ELR (cell line): ENCODE measurements around the gene HSD11B1.
A peak's percentile ranks its signal among the peaks of the same experiment; 100 is the strongest.
"Not testable (repeated sequence)": the region's sequence is repeated elsewhere in the genome, so short reads cannot be mapped to it uniquely, and the experiment has no call there.

Experiments
- DNase-seq: peaks from one replicate; pipeline ENCODE4 v3.0.0-alpha.2; 2015; ENCODE audit warnings: low read depth

HSD11B1 gene

DNA sequence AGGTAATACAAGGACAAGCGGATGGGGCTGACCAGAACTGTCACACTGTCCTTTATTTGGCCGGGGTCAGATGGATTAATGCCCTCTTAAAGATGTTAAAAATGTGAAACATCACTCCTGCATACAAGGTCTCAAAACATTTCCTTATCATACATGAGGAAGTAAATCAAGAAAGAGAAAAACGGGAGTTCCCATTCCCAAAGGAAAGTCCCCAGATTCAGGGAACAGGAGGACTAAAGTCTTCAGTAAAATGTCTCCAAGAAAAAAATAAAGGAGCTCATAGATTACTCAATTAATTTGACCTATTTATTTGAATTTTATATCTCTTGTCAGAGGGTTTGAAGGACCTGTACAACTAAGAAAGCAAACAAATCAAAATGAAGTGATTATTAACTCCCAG is 13.4 kb upstream of the HSD11B1 start:
- DNase-seq = no peak

DNA sequence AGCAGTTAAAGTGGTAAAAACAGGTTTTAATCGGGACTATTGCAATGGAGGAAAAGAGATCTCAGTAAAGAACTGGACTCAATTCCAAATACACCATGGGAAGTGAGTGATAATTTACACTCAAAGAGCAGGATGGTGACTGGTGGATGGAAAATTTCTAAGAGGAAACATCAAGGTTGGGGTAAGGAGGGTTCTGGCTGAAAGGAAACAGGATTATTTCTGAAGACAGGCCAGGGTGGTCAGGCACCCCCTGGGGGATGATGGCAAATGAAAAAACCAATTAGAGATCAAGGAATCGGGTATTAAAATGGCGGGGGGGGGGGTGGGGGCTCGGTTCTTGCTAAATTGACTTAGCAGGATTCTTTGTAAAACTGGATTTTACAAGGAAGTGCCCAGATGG is 12.3 kb upstream of the HSD11B1 start:
- peak; percentile 38 for DNase-seq

DNA sequence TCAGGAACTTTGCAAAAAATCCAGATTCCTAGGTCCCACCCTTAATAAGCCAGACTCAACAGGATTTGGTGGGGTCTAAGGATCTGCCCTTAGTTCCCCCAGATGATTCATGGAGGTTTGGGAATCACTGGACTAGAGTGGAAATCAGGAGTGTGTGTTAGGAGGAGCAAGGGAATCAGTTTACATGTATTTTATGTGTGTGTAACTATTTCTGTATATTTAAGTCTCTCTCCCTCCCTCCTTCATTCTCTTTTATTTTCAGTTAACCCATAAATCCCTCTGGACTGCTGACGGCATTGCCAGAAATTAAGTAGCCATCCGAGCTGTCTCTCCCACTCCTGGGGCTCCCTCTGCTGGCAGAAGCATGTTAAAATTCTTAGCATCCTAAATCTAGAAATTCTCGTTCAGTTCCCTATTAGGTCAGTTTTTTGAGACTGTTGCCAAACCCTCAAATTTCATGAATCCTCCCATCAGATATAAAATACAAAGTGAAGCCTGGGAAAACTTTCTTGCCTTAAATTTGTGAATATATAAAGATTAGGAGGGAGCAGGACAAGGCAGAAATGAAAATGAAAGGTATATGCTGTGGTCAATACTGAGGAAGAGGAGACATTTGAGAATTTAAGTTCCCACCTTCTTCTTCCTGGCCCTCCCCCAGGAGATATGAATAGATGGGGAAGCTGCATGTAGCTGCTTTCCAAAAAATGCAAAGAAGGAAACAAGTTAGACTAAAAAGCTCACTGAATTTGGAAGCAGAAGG is 11.7 kb upstream of the HSD11B1 start:
- peak; percentile 91 for DNase-seq

DNA sequence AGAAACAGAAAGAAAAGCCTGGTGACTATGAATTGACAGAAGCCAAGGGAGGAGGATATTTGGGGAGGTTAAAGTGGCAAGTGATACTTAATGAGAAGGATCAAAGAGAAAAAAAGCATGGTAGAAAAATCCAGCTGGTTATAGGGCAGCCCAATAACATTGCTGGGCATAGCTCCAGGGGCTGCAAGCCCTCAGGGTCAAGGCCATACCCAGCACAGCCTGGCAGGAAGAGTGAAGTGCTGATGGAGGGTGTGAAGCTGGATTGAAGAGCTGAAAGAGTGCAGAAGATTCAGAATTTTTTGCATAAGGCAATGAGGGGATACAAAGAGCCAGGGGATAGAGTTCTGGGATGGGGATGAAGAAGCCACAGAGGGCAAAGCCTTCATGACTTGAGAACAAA is 8.0 kb upstream of the HSD11B1 start:
- DNase-seq = no peak

DNA sequence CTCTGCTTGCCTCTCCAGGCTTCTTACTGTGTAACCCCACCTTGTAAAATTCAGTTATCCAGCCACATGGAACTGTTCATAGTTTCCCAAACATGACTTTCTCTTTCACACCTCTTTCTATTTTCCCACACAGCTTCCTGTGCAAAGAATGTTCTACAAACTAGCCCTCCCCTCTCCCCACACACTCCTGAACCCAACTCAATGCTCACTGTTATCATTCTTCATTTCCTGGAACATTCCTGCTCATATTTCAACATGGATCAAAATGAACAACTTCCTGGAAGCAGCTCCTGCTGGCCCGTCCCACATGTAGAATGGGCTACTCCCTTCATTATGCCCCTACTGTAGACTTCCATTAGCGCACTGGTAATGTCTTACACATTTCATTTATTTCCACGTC is 7.5 kb upstream of the HSD11B1 start:
- DNase-seq = no peak

DNA sequence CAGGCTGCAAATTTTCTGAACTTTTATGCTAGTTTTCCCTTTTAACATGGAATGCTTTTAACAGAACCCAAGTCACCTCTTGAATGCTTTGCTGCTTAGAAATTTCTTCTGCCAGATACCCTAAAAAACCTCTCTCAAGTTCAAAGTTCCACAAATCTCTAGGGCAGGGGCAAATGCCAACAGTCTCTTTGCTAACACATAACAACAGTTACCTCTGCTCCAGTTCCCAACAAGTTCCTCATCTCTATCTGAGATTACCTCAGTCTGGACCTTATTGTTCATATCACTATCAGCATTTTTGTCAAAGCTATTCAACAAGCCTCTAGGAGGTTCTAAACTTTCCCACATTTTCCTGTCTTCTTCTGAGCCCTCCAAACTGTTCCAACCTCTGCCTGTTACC is 4.0 kb upstream of the HSD11B1 start:
- DNase-seq = not testable (repeated sequence)

DNA sequence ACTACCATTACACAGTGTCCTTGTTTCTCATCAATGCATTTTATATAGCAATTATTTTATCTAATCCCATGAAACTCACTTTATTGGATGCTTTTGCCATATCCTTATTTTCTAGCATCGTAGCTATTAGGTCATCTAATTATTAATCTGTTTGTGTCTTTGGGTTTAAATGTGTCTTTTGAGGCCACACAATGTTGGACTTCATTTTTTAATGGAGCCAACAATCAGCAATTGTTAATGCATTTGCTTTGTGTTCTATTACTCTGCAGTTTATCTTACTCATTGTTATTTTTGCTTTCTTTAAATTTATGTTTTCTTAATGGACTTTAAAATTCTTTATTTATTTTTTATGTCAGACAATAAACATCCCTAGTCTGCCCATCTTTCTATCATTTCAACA is 1.8 kb upstream of the HSD11B1 start:
- no peak for DNase-seq

DNA sequence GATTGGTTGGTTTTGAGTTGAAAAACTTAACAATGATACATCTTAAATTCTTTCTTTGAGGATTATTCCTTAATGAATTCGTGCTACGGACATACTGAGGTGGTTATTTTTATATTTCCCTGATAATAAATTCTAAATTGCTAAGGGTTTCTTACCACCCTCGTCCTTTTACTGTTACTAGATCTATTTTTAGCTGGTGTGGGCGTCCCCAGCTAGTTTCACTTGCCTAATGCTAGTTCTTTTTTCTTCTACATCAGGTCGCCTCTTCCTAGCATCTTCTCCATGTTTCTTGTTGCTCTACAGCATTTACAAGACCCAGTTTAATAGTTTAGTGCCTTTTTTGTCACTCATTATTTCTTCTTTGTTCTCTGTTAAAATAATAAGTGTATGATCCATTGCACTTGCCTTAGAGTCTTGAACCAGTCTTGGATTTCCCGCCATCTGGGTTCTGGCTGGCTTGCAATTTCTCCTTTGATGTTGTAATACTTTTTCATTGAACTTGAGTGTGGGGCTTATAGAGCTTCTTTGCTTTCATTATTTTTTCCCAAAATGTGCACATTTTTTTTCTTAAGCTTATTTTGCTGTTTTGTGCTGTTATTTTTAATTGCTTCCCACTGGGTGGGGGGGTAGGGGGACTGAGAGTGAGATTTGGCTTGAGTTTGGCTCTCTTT is 677 bp upstream of the HSD11B1 start:
- DNase-seq = no peak

DNA sequence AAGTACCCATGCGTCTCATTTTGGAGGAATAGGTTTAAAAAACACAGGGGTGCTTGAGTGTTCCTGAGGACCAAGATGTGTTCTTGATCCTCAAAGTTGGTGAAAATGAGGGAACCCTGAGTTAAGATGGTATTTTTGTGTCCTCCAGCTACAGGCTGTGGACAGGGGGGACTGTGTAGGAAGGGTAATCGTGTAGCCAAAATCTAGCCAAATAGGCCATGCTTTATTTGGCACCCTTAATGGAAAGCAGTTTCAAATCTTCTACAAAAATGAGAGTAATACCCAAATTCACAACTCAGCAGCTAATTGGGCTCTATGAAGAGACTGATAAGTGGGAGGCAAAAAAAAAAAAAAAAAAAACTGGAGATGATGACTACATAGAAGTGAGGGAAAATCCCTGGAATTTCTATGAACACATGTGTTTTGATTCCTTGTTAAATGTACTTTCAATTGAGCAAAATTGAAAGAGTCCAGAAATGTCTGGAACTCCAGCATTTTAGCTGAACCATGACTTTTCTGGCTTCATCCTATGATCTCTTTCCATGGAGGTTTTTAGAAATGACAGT is 470 bp downstream of the HSD11B1 start:
- DNase-seq = no peak

DNA sequence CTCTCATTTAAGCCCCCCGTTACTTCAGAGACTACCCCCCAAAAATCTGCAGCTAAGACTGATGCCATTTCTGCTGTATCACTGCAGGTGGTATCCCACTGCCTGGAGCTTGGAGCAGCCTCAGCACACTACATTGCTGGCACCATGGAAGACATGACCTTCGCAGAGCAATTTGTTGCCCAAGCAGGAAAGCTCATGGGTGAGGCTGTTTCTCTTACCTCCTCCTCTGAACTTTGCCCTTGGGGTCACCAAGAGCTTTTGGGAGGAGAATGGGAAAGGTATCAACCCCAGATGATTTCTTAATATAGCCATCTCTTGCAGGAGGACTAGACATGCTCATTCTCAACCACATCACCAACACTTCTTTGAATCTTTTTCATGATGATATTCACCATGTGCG is 2.0 kb downstream of the HSD11B1 start:
- no peak for DNase-seq

DNA sequence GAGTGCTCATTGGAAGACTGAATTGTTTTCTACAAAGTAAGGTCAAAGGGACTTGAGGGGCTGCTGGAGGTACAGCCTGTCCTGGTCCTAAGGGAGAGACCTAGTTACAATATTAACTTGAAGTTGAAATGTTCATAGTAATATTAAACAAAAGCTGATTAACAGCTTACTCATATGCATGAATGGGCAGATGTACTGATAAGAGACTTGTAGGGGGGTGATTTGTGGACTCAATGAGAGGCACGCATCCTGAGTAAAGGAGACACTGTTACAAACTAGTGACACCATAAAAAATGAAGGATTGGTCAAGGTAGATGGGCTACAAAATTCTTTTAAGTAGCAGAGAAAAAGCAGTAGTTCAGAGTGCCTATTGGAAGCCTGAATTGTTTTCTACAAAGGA is 2.7 kb downstream of the HSD11B1 start:
- peak; percentile 84 for DNase-seq

DNA sequence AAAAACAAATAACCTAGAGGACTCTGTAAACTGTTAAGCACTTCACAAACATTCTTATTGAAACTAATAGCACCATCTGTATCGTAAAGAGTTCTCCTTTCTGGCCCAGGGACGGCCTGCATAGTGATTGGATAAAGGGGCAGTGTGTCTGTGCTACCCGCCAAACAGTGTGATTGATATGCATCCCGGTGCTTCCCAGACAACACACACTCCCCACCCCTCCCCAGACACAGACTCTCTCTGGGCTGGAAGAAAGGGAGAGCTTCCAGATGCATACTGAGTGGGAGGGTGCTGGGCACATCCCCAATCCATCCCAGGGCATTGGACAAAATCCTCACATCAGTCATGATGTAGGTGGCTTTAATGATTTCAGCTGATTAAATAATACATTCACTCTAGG is 3.7 kb downstream of the HSD11B1 start:
- DNase-seq = no peak

DNA sequence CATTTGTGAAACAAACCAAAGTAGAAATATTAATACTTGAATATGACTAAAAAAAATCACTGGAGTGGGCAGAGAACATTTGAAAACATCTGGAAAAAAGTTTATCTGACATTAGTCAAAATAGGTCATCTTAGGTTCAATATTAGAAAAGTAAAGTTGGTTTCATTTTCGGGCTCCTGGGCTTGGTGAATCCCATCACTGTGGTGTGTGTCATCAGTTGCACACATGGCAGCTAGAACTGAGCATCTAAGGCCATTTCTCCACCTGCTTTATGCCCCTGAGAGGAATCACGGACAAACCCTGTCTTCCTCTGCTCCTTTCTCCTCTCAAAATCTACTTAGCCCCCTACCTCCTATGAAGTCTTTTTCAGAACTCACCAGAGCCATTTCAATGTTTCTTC is 5.4 kb downstream of the HSD11B1 start:
- DNase-seq = peak; percentile 36

DNA sequence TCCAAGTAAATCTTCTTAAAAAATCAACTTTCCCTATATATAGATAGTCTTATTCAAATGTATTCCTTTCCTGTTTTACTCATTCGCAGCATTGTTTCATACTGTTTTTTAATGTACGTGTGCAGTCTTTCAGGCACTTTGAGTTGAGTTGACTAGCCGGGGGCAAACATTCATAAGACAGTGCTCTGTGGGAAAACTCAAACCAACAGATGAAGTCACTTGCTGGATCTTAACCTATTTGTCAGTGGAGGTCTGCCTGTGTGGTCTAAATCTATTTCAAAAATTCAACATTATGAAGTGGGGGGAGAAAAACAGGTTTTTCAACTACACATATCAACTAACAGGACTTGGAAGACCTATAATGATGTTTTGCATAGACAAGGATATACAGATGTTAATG is 6.2 kb downstream of the HSD11B1 start:
- DNase-seq = no peak

DNA sequence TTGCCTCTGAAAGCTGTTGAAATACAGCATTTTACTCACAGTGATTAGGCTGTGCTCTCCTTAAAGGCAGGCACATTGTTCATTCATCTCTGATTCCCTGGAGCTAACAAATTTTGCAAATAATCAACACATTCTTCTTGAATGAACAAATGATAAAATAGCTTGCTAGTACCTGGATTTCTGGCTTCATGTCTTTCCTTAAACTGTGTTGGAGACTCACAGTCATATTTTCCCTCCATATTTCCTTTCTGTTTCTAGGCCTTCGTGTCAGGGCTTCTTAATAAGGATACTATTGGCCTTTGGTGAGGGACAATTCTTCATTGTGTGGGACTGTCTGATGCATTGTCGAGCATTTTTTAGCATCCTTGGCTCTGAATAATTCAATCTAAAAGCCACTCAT is 9.7 kb downstream of the HSD11B1 start:
- no peak for DNase-seq

DNA sequence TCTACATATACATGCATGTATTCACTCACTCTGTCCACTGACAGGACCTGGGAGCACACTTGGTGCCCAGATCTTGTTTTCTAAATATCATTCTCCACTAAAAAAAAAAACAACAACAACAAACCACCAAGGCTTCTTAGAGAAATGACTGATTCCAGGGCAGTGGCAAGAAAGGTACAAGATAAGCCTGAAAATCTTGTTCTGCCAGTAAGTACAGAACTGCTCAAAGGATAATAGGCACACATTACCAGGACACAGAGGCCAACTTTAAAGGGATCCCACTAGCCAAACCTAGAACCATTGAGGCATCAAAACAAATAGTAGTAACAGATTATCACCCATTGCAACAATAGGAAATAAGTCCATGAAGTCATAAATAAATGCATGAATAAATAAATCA is 10.7 kb downstream of the HSD11B1 start:
- no peak for DNase-seq

DNA sequence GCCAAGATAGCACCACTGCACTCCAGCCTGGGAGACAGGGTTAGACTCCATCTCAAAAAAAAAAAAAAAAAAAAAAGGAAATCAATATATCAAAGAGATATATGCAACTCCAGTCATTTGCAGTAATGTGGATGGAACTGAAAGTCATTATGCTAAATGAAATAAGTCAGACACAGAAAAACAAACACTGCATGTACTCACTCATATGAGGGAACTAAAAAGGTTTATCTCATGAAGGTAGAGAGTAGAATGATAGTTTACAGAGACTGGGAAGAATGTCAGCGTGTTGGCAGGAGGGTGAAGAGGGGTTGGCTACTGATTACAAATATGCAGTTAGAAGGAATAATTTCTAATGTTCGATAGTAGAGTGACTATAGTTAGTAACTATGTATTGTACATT is 13.2 kb downstream of the HSD11B1 start:
- no peak for DNase-seq

DNA sequence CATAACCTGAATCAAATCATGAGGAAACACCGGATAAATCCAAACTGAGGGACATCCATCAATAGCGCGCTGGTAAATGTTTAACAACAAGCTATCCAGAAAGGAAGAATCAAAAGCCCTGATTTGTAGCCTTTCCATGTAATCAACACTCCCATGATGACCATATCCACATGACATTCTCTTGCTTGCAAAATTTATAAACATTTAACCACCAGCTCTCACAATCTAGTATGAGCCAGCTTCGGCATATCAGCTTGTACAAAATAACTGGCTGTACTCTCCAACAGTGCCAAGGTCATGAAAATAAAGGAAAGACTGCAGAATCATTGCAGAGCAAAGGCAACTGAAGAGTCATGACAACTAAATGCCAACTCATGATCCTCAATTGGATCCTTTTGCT is 15.7 kb downstream of the HSD11B1 start:
- no peak for DNase-seq

DNA sequence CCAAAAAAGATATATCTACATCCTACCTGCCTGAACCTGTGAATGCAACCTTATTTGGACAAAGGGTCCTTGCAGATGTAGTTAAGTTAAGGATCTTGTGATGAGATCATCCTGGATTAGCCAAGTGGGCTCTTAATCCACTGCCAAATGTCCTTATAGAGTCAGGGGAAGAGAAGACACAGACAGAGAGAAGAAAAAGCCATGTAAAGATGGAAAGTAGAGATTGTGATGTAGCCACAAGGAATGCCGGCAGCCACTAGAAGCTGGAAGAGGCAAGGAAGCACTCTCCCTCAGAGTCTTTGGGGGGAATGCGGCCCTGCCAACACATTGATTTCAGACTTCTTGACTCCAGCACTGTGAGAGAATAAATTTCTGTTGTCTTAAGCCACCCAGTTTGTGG is 16.2 kb downstream of the HSD11B1 start:
- DNase-seq = no peak

DNA sequence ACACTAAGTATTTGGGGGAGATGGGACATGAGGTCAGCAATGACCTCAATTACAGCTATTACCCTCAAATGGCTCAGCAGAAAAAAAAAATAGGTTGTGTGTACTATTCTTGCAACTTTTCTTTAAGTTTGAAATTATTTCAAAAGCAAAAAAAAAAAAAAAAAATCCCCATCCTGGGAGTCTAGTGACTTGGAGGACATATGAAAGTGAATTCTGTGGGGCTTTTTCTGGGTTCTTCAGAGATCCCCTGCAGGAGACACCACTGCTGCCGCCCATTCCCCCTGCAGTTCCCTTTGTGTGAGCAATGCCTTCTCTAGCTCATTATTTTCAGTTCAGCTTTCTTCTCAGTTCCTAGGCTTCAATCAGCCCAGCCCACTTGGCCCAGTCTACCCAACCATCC is 16.7 kb downstream of the HSD11B1 start:
- DNase-seq = no peak

DNA sequence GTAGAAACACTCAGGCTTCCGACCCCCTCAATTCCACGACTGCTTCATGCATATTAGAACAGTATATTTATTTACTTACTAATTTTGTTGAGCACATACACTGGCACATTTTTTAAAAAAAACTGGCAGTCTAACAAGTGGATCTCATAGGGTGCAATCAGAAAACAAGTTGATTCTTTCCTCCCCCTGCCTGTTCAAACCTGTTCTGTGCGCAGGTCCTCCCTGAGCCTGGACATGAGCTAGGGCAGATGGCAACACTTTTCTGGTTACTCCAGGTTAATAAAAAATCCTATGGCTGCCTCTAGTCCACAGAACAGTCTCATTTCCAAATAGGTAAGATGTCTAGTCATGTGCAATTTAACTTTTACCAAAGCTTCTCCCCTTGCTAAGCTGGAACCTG is 18.6 kb downstream of the HSD11B1 start:
- DNase-seq = no peak

DNA sequence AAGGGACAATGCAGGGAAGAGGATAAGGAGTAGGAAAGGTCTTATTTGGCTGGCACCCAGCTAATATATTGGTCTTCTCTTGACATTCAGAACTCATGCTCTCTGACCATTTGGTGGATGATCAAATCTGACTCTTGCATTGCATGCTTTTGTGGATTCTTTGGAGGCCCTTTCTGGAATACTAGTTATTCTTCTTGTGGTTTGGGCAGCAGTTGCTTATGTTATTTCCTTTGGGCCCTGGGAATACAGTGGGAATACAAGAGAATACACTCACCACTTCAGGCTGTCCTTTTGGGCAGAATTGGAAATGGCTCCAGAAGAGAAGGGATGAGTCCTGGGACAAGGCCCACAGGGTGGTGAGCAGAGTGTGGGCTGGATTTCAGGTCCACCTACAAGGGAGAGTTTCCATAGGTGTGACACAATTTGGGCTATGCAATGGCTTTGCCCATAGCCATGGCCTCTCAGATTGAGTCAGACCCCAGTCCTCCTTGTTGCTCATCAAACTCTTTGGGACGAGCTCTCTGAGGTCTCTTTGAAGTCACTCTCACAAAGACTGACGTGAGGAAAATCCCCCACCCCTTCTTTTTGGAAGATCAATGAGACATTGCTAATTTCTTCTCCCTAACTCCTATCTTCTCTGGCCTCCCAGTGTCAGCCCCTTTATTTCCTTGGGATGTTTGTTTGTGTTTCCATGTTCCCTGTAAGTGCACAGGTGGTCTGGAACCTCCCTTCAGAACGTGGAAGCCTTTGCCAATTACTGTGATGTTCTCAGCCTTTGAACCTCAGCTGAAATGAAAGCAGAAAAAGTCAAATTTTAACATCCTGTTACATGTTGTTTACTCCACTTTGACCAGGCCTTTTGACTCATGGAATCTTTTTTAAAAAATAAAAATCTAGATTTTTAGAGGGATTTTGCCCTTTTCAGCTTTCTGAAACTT is 19.4 kb downstream of the HSD11B1 start:
- DNase-seq = no peak

DNA sequence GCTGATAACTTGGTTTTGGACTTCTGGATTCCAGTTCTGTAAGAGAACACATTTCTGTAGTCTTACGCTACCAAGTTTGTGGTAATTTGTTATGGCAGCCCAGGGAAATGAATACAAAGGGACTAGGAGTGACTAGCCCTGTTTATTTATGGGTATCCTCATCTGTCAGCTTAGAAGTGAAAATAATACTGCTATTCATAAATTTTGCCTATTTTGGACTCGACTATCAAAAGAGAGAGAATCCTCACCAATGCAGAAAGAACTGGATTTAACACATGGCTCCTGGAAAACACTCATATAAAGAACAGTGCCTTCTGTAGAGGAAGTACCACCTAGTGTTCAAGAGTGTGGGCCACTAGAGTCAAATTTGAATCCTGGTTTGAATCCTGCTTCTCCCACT is 22.6 kb downstream of the HSD11B1 start:
- no peak for DNase-seq
